Right atrium auricular region (tissue), 2 donors: ENCODE data around the gene CCDC183. TPM values are rescaled to one million over a fixed set of nuclear protein-coding genes. Genes with fewer than 3 reads are reported as not detected.
"Not testable (repeated sequence)": the region's sequence is repeated elsewhere in the genome, so short reads cannot be mapped to it uniquely, and the experiment has no call there.

ENCODE experiments used
- DNase-seq: peaks from one replicate; pipeline ENCODE4 v3.0.0-alpha.2; 2019; ENCODE audit warnings: low spot score
- H3K27ac ChIP-seq, 2 donors: fragments of 200-600 bp; sonication (generic); 1 replicate in 1 of 2; 2 replicates in 1 of 2; pipeline ENCODE4 v1.5.1; 2016 to 2019
- H3K27me3 ChIP-seq, 2 donors: fragments of 200-600 bp; sonication (generic); one replicate each; pipeline versions ENCODE4 v1.5.1 to v1.6.0; 2017 to 2019
- H3K36me3 ChIP-seq: fragments of 200-600 bp; sonication (generic); one replicate; pipeline ENCODE4 v1.5.1; 2016
- H3K4me1 ChIP-seq, 2 donors: fragments of 200-600 bp; sonication (generic); one replicate each; pipeline versions ENCODE4 v1.5.1 to v1.6.0; 2017 to 2019
- H3K4me3 ChIP-seq, 2 donors: fragments of 200-600 bp; sonication (generic); 1 replicate in 1 of 2; 2 replicates in 1 of 2; pipeline ENCODE4 v1.5.1; 2017 to 2019; ENCODE audit warnings: mild to moderate bottlenecking in 1 of 2, moderate library complexity in 1 of 2
- H3K9me3 ChIP-seq, 2 donors: fragments of 200-600 bp; sonication (generic); one replicate each; pipeline ENCODE4 v1.5.1; 2019
- total RNA-seq, 2 donors: library from RNA; depleted of rRNA; stranded (reverse); fragments of >200 nt; gene quantifications; one replicate each; pipeline ENCODE4 v1.1.0, GENCODE V29; 2016
- TF ChIP-seq, protein P1 (sequence below), 2 donors: fragments of 200-600 bp; sonication (generic); IDR thresholded peaks; one replicate each; pipeline ENCODE4 v1.5.1; 2019; ENCODE audit warnings: antibody characterized with exemption in 2 of 2

Gene CCDC183
- total RNA-seq, 2 donors from 2014 or later = 2.3 to 2.5 TPM

DNA sequence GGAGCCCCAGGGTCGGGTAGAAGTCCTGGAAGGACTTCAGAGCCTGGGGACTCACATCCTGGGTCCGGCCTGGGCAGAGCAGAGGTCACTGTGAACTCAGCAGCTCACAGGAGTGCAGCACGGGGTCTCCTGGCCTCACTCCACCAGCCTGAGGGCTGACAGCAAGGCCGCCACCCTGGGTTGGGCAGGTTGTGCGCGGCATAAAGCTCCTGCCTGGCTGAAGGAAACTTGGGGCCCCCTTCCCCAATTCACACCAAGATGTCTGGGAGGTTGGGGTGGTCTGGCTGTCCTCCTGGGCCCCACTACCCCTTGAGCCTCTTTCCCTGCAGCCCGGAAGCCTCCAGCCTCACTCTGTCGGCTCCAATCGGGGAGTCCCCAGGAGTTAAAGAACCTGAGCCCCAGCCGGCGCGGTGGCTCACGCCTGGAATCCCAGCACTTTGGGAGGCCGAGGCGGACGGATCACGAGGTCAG, 33.9 kb upstream of the CCDC183 start:
- no peak for DNase-seq
- Histone ChIP-seq H3K4me1 (peaks cover 0 to 14% of the 10 kb centered on the region in 2 donors), H3K27me3 (no peaks in the 10 kb centered on the region), H3K9me3 (no peaks in the 10 kb centered on the region), H3K36me3 (no peaks in the 10 kb centered on the region), H3K4me3 (no peak overlapping the region), H3K27ac (no peak overlapping the region)
- TF ChIP-seq, protein P1, sequence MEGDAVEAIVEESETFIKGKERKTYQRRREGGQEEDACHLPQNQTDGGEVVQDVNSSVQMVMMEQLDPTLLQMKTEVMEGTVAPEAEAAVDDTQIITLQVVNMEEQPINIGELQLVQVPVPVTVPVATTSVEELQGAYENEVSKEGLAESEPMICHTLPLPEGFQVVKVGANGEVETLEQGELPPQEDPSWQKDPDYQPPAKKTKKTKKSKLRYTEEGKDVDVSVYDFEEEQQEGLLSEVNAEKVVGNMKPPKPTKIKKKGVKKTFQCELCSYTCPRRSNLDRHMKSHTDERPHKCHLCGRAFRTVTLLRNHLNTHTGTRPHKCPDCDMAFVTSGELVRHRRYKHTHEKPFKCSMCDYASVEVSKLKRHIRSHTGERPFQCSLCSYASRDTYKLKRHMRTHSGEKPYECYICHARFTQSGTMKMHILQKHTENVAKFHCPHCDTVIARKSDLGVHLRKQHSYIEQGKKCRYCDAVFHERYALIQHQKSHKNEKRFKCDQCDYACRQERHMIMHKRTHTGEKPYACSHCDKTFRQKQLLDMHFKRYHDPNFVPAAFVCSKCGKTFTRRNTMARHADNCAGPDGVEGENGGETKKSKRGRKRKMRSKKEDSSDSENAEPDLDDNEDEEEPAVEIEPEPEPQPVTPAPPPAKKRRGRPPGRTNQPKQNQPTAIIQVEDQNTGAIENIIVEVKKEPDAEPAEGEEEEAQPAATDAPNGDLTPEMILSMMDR (IDR thresholded peaks at IDR 0.05) = no peak

DNA sequence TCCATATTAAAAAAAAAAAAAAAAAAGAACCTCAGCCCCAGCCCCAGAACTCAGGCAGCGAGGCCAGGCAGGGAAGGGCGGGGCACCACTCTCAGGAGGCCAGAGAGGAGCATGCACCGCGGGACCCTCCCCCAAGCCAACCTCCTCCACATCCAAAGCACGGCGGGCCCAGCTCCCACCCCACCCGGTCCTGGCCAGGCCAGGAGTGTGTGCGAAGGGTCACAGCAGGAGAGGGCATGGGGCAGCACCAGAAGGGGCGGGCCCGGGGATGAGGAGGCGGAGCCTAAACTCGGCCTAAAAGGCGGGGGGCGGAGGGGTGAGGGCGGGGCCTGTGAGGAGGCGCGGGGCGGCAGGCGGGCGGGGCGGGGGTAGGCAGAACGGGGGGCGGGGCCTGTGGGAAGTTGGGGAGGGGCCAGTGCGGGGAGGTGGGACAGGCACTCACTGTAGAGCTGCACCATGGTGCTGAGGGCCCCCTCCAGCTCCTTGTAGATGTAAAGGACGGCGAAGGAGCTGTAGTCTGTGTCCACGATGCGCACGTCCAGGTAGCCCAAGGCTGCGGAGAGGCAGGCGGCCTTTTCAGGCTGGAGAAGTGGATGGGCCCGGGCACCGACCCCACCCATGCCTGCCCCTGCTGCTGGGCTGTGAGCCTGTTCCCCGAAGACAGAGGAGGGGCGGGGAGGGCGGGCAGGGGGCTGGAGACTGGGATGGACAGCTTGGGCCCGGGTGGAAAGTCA, 33.1 kb upstream of the CCDC183 start:
- Histone ChIP-seq H3K9me3 (no peaks in the 10 kb centered on the region), H3K27me3 (no peaks in the 10 kb centered on the region), H3K4me3 (no peak overlapping the region), H3K27ac (no peak overlapping the region), H3K36me3 (no peaks in the 10 kb centered on the region), H3K4me1 (peaks cover 0 to 14% of the 10 kb centered on the region in 2 donors)
- DNase-seq = no peak
- TF ChIP-seq, protein P1 (IDR thresholded peaks at IDR 0.05) = no peak

DNA sequence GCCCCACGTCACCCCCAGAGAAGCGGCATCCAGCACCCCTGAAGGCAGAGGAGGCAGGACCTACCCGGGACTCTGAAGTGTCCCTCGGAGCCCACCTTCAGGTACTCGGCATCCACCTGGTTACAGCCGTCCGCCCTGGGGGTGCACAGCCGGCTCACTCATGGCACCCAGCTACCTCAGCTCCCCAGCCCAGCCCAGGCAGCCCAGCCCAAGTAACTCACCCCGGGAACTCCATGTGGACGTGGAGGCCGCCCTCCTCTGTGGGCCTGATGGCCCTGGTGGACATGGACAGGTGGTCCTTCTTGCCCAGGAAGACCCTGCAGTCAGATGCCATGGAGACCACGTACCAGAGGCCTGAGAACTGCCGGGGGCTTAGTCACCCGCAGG, 32.5 kb upstream of the CCDC183 start:
- Histone ChIP-seq H3K27ac (no peak overlapping the region), H3K4me3 (no peak overlapping the region), H3K9me3 (no peaks in the 10 kb centered on the region), H3K36me3 (no peaks in the 10 kb centered on the region), H3K4me1 (peaks cover 0 to 11% of the 10 kb centered on the region in 2 donors), H3K27me3 (no peaks in the 10 kb centered on the region)
- TF ChIP-seq, protein P1 (IDR thresholded peaks at IDR 0.05) = no peak
- DNase-seq = no peak

DNA sequence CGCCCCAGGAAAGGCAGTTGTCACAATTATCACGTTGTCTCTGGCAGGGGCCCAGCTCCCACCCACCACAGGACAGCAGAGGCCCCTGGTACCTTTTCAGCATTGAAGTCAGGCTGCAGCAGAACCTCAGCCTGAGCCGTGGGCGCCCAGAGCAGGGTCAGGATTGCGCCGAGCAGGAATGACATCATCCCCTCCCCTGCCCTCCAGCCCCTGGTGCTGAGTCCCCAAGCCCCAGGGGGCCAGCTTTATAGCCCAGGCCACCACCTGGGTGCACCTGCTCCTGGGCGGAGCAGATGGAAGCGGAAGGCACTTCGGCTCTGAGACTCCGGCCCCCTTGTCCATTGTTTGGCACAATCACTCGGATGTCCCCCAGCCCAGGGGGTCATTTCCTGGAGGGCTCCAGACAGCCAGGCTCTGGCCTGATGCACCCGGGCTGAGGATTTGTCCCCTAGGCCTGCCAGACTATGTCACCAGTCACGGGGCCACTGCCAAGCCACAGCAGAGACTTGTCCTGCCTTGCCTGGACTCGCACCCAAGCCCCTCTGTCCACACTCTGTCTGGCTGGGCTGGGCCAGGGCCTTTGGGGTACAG, 31.7 kb upstream of the CCDC183 start, which contains the start of gene LCN15:
LCN15 (minus strand) TSS at position 218 of the 591 bp plus-strand sequence; CDS start at position 188, 30 bp downstream.
- no peaks in the 10 kb centered on the region for H3K36me3 ChIP-seq
- H3K4me1 ChIP-seq = peaks cover 0 to 11% of the 10 kb centered on the region in 2 donors
- H3K9me3 ChIP-seq = no peaks in the 10 kb centered on the region
- TF ChIP-seq, protein P1 (IDR thresholded peaks at IDR 0.05) = no peak
- H3K27ac ChIP-seq = no peak within 1 kb of the TSS
- no peak for DNase-seq
- H3K4me3 ChIP-seq = no peak within 1 kb of the TSS
- no peaks in the 10 kb centered on the region for H3K27me3 ChIP-seq

DNA sequence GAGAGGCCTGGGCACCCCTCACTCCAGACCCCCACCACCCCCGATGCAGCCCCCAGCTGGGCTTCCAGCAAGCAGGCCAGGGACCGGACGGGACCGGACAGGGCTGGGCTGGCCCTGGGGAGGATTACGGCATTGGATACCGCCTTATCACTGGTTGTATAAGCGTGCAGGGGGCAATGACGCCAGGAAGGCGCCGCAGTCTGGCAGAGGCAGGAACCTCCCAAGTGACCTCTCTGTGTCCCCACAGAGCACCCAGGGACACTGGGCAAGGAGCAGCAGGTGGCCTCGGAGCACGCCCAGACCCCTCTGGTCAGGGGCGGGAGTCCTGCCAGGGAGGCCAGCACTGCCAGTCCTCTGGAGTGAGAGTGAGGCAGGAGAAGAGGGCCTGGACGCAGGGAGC, 31.1 kb upstream of the CCDC183 start:
- TF ChIP-seq, protein P1 (IDR thresholded peaks at IDR 0.05) = no peak
- no peaks in the 10 kb centered on the region for H3K27me3 ChIP-seq
- no peaks in the 10 kb centered on the region for H3K9me3 ChIP-seq
- peaks cover 0 to 11% of the 10 kb centered on the region in 2 donors for H3K4me1 ChIP-seq
- no peak overlapping the region for H3K27ac ChIP-seq
- H3K36me3 ChIP-seq = no peaks in the 10 kb centered on the region
- DNase-seq = no peak
- no peak overlapping the region for H3K4me3 ChIP-seq

DNA sequence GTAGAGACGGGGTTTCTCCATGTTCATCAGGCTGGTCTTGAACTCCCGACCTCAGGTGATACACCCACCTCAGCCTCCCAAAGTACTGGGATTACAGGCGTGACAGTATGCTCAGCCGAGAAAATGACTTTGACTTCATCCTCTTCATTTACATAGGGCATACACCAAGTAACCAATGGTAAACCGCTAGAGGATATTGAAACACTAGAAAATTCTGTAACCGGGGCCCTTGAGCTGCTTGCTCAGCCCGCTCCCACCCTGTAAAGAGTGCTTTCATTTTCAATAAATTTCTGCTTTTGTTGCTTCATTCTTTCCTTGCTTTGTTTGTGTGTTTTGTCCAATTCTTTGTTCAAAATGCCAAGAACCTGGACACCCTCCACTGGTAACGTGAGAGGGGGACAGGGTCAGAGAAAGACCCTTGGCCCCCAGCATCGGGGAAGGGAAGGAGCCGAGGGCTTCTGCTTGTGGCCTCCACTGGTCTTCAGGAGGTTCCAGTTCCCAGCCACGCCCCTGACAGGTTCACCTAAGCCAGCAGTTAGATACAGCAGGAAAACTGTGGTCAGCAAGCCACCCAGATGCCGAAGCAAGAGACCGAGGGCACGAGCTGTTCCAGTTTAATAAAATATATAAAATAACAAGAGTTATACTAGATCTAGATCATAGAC, 30.3 kb upstream of the CCDC183 start:
- H3K9me3 ChIP-seq, H3K36me3 ChIP-seq, H3K4me3 ChIP-seq, DNase-seq, H3K4me1 ChIP-seq, H3K27ac ChIP-seq, H3K27me3 ChIP-seq: not testable (repeated sequence)
